Uterus (tissue), 2 donors: ENCODE data around the gene EVA1C.

Experiments used
- CTCF ChIP-seq, 4 experiments: fragments of 200-600 bp in 2 of 4; fragments of 450-650 bp in 2 of 4; sonication (generic) in 2 of 4; IDR thresholded peaks; one replicate each; pipeline ENCODE4 v1.5.1; 2016 to 2019; ENCODE audit warnings: antibody characterized with exemption in 4 of 4, mild to moderate bottlenecking in 2 of 4, moderate library complexity in 1 of 4
- POLR2A ChIP-seq, 2 donors: fragments of 450-650 bp; IDR thresholded peaks; one replicate each; pipeline ENCODE4 v1.6.1; 2016; ENCODE audit warnings: antibody characterized with exemption in 2 of 2, mild to moderate bottlenecking in 1 of 2, moderate library complexity in 1 of 2

- TF ChIP-seq CTCF (IDR thresholded peaks at IDR 0.05) (no peak), POLR2A (IDR thresholded peaks at IDR 0.05) (no peak)
Observed at GRCh38 chr21:32554832-32555638, 142.5 kb downstream of the EVA1C start.
